Measurements from ENCODE around the gene KRTAP21-3. TPM values are rescaled to one million over a fixed set of nuclear protein-coding genes. Genes with fewer than 3 reads are reported as not detected.

KRTAP21-3 gene
- total RNA-seq, 1 experiment from 2014 or later: not detected

DNA sequence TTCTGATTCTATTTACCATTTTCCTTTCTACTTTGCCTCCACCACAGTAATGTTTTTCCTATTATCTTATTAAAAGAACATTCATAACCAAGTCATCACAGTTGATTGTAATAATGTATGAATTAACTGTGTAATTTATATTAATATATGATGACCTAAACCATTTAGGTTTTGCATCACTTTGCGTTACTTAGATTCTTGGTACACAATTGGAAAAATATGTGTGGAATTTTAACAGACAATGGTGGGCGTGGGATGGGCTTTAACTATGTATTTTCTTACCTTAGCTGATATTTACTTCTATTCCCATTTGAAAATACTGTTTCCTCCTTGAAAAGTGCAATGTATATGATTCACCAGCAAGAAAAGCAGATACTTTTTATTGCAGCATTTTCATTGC, 3.6 kb downstream of the KRTAP21-3 start:
- no peak for TF ChIP-seq EZH2 (IDR thresholded peaks at IDR 0.05; ENCODE audit: borderline replicate concordance, low read depth, low read length, poor library complexity, severe bottlenecking)
- TF ChIP-seq CTCF (conservative IDR thresholded peaks at IDR 0.05; ENCODE audit: low read depth, low read length): no peak
- H3K4me3 ChIP-seq (ENCODE audit: low read depth, low read length, poor library complexity, severe bottlenecking): no peak overlapping the region
- DNase-seq (ENCODE audit: low spot score): no peak
- intact Hi-C loops (cut with micrococcal nuclease; ENCODE audit: unreplicated experiment): no loop called here
- no peaks in the 10 kb centered on the region for H3K27me3 ChIP-seq (replicated peaks; ENCODE audit: insufficient read depth, low read depth, low read length, poor library complexity)
- BruUV-seq (replicated peaks): no TSS peak
- POLR2A ChIA-PET (ENCODE audit: low non-redundant PET): no interaction called here
- no peak overlapping the region for H3K27ac ChIP-seq (ENCODE audit: low read depth, low read length, poor library complexity, severe bottlenecking)
- H3K36me3 ChIP-seq (ENCODE audit: insufficient read depth, low read length, poor library complexity, severe bottlenecking): no peaks in the 10 kb centered on the region
- CTCF ChIA-PET: no interaction called here
- H3K9me3 ChIP-seq (ENCODE audit: low read depth, low read length, poor library complexity, severe bottlenecking): peaks cover 13% of the 10 kb centered on the region
- no peaks in the 10 kb centered on the region for H3K4me1 ChIP-seq (ENCODE audit: insufficient read depth, low read length, poor library complexity, severe bottlenecking)

- BruUV-seq (replicated peaks): no TSS peak
- CTCF ChIA-PET: no interaction called here
- H3K27ac ChIP-seq (ENCODE audit: low read depth, low read length, poor library complexity, severe bottlenecking): no peak overlapping the region
- H3K36me3 ChIP-seq (ENCODE audit: insufficient read depth, low read length, poor library complexity, severe bottlenecking): no peaks in the 10 kb centered on the region
- POLR2A ChIA-PET (ENCODE audit: low non-redundant PET): no interaction called here
- TF ChIP-seq CTCF (conservative IDR thresholded peaks at IDR 0.05; ENCODE audit: low read depth, low read length) (no peak), EZH2 (IDR thresholded peaks at IDR 0.05; ENCODE audit: borderline replicate concordance, low read depth, low read length, poor library complexity, severe bottlenecking) (no peak)
- H3K27me3 ChIP-seq (replicated peaks; ENCODE audit: insufficient read depth, low read depth, low read length, poor library complexity): no peaks in the 10 kb centered on the region
- no peak overlapping the region for H3K4me3 ChIP-seq (ENCODE audit: low read depth, low read length, poor library complexity, severe bottlenecking)
- peaks cover 12% of the 10 kb centered on the region for H3K9me3 ChIP-seq (ENCODE audit: low read depth, low read length, poor library complexity, severe bottlenecking)
- no peak for DNase-seq (ENCODE audit: low spot score)
- intact Hi-C loops (cut with micrococcal nuclease; ENCODE audit: unreplicated experiment): no loop called here
- H3K4me1 ChIP-seq (ENCODE audit: insufficient read depth, low read length, poor library complexity, severe bottlenecking): no peaks in the 10 kb centered on the region
These were observed 4.1 kb downstream of the KRTAP21-3 start for GRCh38 chr21:30714456-30714855.

DNA sequence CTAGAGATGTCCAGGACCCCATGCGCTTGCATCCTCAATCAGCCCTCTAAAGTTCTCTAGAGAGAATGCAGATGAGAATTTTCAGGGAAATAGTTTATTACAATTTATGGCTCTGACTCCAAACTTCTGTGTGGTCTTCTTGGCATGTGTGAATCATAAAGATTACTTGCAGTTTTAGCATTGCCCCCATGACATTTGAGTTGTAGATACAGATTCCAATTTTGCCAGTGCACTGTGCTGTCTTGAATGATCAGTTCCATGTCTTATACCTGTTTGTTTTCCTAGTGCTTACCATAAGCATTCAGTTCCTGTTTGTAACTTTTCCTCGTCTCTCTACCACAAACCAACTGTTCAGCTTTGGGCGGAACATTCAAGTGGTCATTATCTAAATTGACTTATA, 4.8 kb downstream of the KRTAP21-3 start:
- intact Hi-C loops (cut with micrococcal nuclease; ENCODE audit: unreplicated experiment): no loop called here
- H3K4me3 ChIP-seq (ENCODE audit: low read depth, low read length, poor library complexity, severe bottlenecking): no peak overlapping the region
- ChIA-PET POLR2A (ENCODE audit: low non-redundant PET) (no interaction called here), CTCF (no interaction called here)
- H3K4me1 ChIP-seq (ENCODE audit: insufficient read depth, low read length, poor library complexity, severe bottlenecking): no peaks in the 10 kb centered on the region
- H3K27me3 ChIP-seq (replicated peaks; ENCODE audit: insufficient read depth, low read depth, low read length, poor library complexity): no peaks in the 10 kb centered on the region
- no TSS peak for BruUV-seq (replicated peaks)
- peaks cover 12% of the 10 kb centered on the region for H3K9me3 ChIP-seq (ENCODE audit: low read depth, low read length, poor library complexity, severe bottlenecking)
- H3K36me3 ChIP-seq (ENCODE audit: insufficient read depth, low read length, poor library complexity, severe bottlenecking): no peaks in the 10 kb centered on the region
- H3K27ac ChIP-seq (ENCODE audit: low read depth, low read length, poor library complexity, severe bottlenecking): no peak overlapping the region
- TF ChIP-seq EZH2 (IDR thresholded peaks at IDR 0.05; ENCODE audit: borderline replicate concordance, low read depth, low read length, poor library complexity, severe bottlenecking): no peak
- TF ChIP-seq CTCF (conservative IDR thresholded peaks at IDR 0.05; ENCODE audit: low read depth, low read length): no peak
- DNase-seq (ENCODE audit: low spot score): no peak

Measured in A673 (cell line).